ENCODE measurements around the gene TMEM232. TPM values are rescaled to one million over a fixed set of nuclear protein-coding genes. Genes with fewer than 3 reads are reported as not detected.

The TMEM232 gene
- total and polyA plus RNA-seq, 9 of the 15 experiments (the other 6 are each of a cell fraction or from before 2014, with no cell fraction given) = 0.09 to 2.2 (median 0.41) TPM

DNA sequence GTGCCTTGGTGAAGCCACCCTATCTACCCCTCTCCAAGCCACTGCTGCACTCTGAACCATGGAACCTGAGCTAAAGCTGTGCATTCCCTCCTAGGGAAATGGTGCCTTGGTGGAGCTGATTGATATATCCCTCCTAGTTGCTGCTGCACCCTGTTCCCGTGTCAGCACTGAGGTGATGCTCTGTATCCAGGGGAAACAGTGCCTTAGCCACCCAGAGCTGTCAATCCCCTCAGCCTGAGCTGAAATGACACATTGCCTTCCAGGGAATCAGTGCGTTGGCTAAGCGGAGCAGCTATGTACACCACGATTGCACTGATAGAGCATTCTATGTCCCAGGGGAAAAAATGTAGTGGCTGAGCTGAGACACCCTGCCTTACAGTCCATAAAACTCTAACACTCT, 257.0 kb downstream of the TMEM232 start:
- Histone ChIP-seq H3K27ac (ENCODE audit: extremely low read depth, low read depth, low read length) (no peak overlapping the region), H3K9me3 (replicated peaks; ENCODE audit: control insufficient read depth, insufficient read depth, low read depth, low read length) (0 out of 2 replicates have a peak, but pooled peaks cover 4% of the 10 kb centered on the region), H3K4me2 (ENCODE audit: insufficient read depth, low read length) (no peak overlapping the region), H3K27me3 (ENCODE audit: control insufficient read depth in 2 of 2, insufficient read depth in 2 of 2, low read length in 2 of 2) (no peaks in the 10 kb centered on the region), H3K4me3 (no peak overlapping the region), H3K79me2 (ENCODE audit: control insufficient read depth, insufficient read depth, low read length) (no peaks in the 10 kb centered on the region), H3K9me1 (ENCODE audit: control insufficient read depth, insufficient read depth, low read length) (no peaks in the 10 kb centered on the region), H3K4me1 (replicated peaks in 1 of 2; ENCODE audit: control insufficient read depth in 2 of 2, insufficient read depth in 2 of 2, low read length in 2 of 2) (no peaks in the 10 kb centered on the region), H3K36me3 (ENCODE audit: control insufficient read depth, insufficient read depth, low read length) (no peaks in the 10 kb centered on the region), H3K9ac (ENCODE audit: insufficient read depth in 1 of 2, low read depth in 2 of 2, low read length in 2 of 2) (no peak overlapping the region), H4K20me1 (replicated peaks; ENCODE audit: control insufficient read depth, insufficient read depth, low read length) (no peaks in the 10 kb centered on the region), H2AFZ (ENCODE audit: low read depth, low read length) (no peak overlapping the region)
- in situ Hi-C loops (cut with MboI) = no loop called here
- FAIRE-seq = no peak
- WGBS (ENCODE audit: insufficient coverage, low coverage, missing lambda C conversion rate) = 2% methylated on average over 4 of the region's 4 CpGs
- intact Hi-C loops (cut with micrococcal nuclease) = no loop called here
- no TSS peak for BruUV-seq (replicated peaks)
- TF ChIP-seq NBN (IDR thresholded peaks at IDR 0.05; ENCODE audit: low read depth) (no peak), ZNF77 (CRISPR knock-in tag; IDR thresholded peaks at IDR 0.05) (no peak), ELF2 (CRISPR knock-in tag; IDR thresholded peaks at IDR 0.05) (no peak), FOXK1 (CRISPR knock-in tag; IDR thresholded peaks at IDR 0.05; ENCODE audit: borderline replicate concordance) (no peak), ZSCAN29 (IDR thresholded peaks at IDR 0.05) (no peak), KLF6 (CRISPR knock-in tag; IDR thresholded peaks at IDR 0.05; ENCODE audit: borderline replicate concordance) (no peak), HLTF (IDR thresholded peaks at IDR 0.05) (no peak), PTTG1 (tag; IDR thresholded peaks at IDR 0.05; ENCODE audit: low read depth) (no peak), FIP1L1 (IDR thresholded peaks at IDR 0.05; ENCODE audit: low read depth, low read length, poor library complexity, severe bottlenecking) (no peak), KAT2B (IDR thresholded peaks at IDR 0.05; ENCODE audit: low read depth, low read length) (no peak)
- no peak for ATAC-seq
- ChIA-PET POLR2A (no interaction called here), CTCF (ENCODE audit: low intra/inter-chr PET ratio) (no interaction called here)
- no peak for DNase-seq (ENCODE audit: extremely low read depth in 1 of 4, low spot score in 3 of 4)
